HG03060 (cell line): ENCODE measurements around the gene SIX2.

Experiments used
- ATAC-seq: cut with Tn5 transposase; IDR thresholded peaks from one replicate; pipeline ENCODE4 v1.9.1; 2021; ENCODE audit warnings: low read depth, moderate number of reproducible peaks; ENCODE audit not compliant: unreplicated experiment

SIX2 gene

DNA sequence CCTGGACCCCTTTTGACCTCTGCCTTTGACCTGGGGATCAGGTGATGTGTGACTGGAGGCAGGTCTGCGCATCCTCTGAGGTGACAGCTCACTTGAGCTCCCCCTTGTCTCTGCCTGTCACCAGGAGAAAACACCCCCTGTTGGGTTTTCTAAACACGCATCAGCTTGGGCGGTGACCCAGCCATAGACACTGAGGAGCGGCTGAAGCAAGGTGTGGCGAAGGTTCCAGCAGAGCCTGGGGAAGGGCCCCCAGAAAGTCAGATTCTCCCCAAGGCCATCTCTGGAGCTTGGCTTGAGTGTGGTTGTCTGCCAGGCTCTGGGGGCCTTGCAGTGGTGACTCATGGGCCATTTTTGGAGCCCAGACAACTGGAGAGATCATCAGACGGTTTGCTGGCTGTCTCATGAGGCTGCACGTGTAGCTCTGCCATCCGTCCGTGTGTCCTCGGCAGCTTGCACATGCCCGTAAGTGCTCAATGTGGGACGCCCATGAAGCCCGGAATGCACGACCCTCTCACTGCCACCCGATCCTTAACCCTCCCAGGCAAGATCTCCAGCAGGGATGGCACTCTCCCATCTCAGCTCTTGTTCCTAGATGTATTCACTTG is 38.3 kb downstream of the SIX2 start:
- no peak for ATAC-seq

DNA sequence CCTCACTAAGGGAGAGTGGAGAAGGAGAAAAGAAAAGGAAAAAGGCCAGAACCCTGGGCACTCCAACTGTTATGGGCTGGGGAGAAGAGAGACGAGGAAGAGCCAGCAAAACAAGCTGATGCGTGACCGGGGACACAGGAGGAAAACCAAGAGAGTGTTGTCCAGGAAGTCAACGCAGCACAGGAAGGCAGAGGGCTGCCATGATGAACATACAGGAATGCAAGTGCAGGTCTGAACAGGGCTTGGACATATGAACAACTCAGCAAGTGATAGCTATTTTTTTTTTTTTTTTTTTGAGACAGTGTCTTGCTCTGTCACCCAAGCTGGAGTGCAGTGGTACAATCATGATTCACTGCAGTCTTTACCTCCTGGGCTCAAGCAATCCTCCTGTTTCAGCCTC is 39.3 kb downstream of the SIX2 start:
- ATAC-seq = no peak

- no peak for ATAC-seq
These were observed 41.4 kb downstream of the SIX2 start for GRCh38 chr2:44967727-44968432.

DNA sequence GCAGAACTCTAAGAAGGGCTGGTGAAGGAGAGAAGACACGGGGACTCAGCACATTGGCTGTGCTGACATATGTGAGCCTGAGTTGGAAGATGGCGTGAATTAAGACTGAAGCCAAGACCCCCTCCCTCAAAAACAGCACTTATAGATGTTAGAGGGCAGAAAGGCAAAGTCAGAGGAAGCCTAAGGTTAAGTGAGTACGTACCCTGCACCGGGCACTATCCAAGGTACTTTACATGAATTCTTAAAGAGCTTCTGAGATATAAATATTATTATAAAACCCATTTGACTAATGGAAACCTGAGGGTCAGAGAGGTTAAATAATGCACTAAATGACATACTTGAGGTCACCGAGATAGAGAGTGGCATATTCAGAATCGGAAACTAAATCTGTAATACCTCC is 42.2 kb downstream of the SIX2 start:
- ATAC-seq = no peak

DNA sequence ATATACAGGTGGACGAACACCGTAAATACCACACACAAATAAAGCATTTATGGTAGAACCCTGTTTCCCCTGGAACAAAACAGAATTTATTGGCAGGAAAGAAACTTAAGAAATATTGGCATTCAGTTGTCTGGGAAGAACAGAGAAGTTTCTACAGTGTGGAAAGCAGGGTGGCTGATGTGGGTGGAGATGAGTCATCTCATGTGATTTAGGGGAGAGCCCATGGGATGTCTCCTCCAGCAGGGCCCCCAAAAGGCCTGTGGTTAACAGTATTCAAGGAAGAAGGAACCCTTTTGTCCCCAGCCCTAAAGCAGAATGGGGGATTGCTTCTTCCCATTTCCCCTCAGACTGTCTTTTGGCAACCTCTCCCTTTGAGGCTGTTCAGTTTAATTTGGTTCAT is 43.6 kb downstream of the SIX2 start:
- no peak for ATAC-seq

- ATAC-seq = no peak
These were observed 44.5 kb downstream of the SIX2 start for GRCh38 chr2:44964752-44965236.

GRCh38 chr2:44962176-44962695 is 47.0 kb downstream of the SIX2 start:
- no peak for ATAC-seq

DNA sequence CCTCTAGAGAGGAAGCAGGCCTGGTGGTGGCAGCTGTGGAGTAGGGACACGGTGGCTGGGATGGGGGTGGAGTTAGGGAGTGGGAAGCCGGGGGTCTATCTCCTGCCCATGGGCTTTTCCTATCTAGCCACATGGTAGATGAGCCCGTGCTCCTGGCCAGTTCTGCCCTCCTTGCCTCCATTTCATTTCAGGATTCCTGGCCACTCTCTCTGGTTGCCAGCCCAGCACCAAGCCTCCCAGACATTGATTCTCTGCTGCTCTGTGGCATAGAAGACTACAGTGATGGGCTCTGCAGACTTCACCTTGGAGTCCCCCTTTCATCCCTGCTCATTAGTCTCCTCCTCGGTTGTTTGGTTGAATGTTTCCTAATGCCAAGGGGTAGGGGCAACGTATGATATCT is 48.4 kb downstream of the SIX2 start:
- ATAC-seq = no peak

DNA sequence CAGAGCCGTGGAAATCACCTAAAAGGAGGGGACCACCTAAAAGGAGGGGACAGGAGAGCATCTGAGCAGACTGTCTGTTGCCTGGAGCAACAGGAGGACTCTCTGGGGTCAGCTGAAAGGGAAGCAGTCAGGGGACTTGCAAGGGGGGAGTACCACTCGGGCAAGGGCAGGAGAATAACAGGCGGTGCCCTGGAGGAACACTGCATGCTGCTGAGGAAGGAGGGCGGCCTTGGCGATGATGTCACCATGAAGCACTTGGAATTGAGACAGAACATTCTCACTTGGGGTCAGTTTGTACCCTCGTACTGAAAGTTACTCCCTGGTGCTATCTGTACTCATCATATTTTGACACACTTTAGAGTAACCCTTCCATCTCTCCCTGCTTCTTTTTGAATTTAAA is 49.4 kb downstream of the SIX2 start:
- no peak for ATAC-seq

- ATAC-seq = no peak
These were observed 51.5 kb downstream of the SIX2 start for GRCh38 chr2:44957656-44958327.

DNA sequence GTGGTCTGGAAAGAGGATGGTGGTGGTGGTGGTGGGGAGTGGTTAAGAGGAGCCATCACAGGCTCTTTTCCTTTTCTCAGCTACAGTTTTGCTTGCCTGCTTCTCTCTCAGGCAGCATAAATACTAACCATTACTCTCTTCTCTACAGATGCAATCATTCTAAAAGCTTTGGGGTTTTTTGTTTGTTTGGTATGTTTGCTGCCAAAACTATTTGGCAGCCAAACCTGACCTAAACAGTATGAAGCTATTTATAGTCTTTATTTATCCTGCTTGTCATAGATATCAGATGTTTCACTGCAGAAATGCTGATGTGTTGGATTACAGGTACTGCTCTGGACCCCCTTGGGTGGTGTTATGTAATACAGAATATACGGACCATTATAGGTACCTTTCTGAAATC is 52.4 kb downstream of the SIX2 start:
- no peak for ATAC-seq

- ATAC-seq = no peak
These were observed 53.5 kb downstream of the SIX2 start for GRCh38 chr2:44955593-44956392.
